ENCODE measurements around the gene ANKK1.
A peak's percentile ranks its signal among the peaks of the same experiment; 100 is the strongest.

Gene ANKK1

DNA sequence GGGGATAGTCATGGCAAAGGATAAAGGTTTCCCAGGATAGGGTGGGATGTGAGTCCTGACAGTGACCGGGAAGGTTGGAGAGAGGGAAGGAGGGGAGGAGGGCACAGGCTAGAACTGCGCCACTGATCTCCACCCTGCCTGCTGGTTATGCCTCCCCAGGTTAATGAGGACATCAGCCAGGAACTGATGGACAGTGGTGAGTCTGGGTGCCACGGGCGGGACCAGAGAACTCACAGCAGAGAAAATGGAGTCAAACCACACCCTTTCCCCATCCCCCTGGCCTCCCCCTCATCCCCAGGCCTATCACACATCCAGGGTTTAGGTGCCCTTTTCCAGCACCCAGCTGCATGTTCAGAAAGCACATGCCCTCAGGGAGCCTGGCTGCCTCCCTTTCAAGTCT lies 10.2 kb downstream of the ANKK1 start:
- TF ChIP-seq, protein P1, sequence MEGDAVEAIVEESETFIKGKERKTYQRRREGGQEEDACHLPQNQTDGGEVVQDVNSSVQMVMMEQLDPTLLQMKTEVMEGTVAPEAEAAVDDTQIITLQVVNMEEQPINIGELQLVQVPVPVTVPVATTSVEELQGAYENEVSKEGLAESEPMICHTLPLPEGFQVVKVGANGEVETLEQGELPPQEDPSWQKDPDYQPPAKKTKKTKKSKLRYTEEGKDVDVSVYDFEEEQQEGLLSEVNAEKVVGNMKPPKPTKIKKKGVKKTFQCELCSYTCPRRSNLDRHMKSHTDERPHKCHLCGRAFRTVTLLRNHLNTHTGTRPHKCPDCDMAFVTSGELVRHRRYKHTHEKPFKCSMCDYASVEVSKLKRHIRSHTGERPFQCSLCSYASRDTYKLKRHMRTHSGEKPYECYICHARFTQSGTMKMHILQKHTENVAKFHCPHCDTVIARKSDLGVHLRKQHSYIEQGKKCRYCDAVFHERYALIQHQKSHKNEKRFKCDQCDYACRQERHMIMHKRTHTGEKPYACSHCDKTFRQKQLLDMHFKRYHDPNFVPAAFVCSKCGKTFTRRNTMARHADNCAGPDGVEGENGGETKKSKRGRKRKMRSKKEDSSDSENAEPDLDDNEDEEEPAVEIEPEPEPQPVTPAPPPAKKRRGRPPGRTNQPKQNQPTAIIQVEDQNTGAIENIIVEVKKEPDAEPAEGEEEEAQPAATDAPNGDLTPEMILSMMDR (IDR thresholded peaks at IDR 0.05; ENCODE audit: low read length, missing control alignments) = no peak
- no peak overlapping the region for H3K4me3 ChIP-seq (replicated peaks; ENCODE audit: low read depth, low read length)
- no peak for DNase-seq (ENCODE audit: low read depth)

DNA sequence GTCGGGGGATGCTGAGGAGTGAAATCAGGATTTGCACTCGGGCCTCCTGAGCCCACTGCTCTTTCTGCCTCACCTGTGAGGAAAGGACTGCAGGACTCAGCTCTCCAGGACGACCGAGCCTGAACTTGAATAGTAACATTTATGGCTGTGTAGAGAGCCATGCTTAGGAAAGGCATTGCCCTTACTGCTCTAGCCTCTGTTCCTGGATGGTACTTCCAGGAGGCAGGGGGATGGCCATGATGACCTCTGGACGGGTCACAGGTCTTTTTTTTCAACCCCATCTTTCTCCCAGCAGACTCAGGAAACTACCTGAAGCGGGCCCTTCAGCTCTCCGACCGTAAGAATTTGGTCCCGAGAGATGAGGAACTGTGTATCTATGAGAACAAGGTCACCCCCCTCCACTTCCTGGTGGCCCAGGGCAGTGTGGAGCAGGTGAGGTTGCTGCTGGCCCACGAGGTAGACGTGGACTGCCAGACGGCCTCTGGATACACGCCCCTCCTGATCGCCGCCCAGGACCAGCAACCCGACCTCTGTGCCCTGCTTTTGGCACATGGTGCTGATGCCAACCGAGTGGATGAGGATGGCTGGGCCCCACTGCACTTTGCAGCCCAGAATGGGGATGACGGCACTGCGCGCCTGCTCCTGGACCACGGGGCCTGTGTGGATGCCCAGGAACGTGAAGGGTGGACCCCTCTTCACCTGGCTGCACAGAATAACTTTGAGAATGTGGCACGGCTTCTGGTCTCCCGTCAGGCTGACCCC lies 11.3 kb downstream of the ANKK1 start:
- no peak overlapping the region for H3K4me3 ChIP-seq (replicated peaks; ENCODE audit: low read depth, low read length)
- DNase-seq (ENCODE audit: low read depth) = no peak
- TF ChIP-seq, protein P1 (IDR thresholded peaks at IDR 0.05; ENCODE audit: low read length, missing control alignments) = no peak

DNA sequence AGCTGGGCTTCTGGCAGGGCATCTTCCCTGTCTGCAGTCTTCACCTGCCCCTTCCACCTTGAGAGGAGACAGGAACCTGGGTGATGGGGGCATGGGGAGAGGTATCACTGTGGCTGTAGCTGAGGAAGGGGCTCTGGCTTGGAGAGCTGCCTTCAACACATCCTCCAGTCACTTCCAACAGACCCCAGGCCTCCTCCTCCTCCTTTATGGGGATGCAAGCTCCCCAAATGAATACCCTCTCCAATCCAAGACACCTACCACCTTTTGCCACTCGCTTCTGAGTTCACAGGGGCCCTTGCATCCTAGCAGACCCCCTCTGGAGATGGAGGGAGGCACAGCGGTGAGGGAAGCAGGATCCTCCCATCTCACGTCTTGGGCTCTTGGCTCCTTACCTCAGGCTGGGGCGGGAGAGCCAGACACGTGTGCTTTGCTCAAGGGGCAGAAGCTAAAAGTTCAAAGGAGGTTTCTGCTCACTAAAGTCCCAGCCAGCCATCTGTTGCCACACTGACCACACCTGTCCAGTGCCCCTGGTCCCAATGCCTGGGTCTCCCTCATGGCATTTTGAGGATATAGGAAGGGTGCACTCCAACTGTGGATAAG lies 13.2 kb downstream of the ANKK1 start:
- TF ChIP-seq, protein P1 (IDR thresholded peaks at IDR 0.05; ENCODE audit: low read length, missing control alignments) = no peak
- no peak overlapping the region for H3K4me3 ChIP-seq (replicated peaks; ENCODE audit: low read depth, low read length)
- no peak for DNase-seq (ENCODE audit: low read depth)

DNA sequence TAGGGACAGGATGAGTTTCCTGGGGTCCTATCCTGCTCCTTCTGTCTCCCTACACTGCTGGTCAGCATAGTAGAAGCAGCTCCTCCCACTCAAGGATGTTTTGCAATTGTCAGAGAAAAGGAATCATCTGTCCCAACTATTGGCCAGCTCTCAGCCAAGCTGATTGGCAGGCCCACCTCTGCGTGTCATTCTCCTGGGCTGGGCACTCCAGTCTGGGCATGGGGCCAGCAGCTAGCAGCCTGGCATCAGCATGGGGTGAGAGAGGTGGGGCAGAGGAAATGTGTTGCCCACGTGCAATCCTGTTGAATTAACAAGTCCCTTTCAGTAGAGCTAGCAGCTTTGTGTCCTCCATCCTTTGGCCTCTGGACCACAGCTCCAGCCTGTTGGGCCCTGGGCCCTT lies 14.1 kb downstream of the ANKK1 start:
- TF ChIP-seq, protein P1 (IDR thresholded peaks at IDR 0.05; ENCODE audit: low read length, missing control alignments) = no peak
- no peak overlapping the region for H3K4me3 ChIP-seq (replicated peaks; ENCODE audit: low read depth, low read length)
- DNase-seq (ENCODE audit: low read depth) = peak; percentile 17

DNA sequence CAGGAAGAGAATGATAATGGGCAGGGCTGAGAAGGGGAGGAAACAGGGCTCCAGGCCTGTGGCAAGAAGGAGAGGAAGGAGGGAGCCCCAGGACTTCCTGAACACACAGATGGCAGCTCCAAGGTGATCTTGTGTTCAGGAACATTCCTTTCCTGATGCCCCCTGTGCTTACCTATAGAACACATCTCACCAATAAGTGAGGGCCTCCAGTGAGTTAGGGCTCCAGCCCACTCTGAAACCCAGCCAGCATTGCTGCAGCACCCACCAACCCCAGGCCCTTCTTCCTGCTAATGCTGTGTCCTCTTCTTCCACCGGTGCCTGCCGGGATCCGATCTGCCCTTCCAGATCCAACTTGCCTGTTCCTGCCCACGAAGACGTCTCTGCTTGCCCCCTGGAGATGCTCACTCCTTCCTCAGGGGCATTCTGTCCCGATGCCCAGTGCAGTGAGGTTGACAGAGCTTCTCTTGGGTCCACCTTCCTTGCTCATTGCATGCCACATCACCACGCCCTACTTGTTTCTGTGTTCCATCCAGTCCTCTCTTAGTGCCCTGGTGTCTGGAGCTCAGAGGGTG lies 17.4 kb downstream of the ANKK1 start:
- no peak for DNase-seq (ENCODE audit: low read depth)
- H3K4me3 ChIP-seq (replicated peaks; ENCODE audit: low read depth, low read length) = no peak overlapping the region

DNA sequence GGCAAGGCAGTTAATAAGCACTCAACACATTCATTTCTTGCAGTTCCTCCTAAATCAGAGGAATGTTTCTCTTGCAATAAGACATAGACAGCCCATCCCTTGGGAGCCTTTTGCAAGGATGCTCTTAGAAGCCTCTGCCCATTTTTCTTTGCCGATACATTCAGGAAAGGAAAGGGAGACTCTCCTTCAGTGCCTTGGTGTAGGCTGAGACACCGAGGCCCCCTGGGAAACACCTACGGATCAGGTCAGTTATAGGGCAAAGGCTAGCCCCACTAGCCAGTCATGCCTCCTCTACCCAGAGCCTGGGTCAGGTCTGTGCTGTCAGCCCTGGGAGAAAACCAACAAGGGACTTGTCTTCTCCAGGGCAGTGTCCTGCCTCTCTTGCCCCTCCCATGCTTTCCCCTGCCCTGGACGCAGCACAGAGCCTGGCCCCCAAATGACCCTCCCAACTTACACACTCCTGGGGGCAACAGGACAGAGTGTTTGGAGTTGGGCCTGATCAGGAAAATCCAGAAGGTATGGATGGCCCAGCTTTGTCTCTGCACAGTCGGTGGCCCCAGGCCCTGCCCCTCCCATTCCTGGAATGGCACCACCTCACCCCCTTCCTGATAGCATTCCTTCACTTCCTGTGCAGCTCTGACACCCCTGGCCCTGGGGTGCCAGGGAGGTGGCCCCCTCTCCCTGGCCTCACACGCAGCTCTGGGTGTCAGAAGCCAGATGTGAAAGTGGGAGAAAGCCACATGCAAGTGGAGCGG lies 18.3 kb downstream of the ANKK1 start:
- TF ChIP-seq, protein P1 (IDR thresholded peaks at IDR 0.05; ENCODE audit: low read length, missing control alignments) = no peak
- no peak for DNase-seq (ENCODE audit: low read depth)
- H3K4me3 ChIP-seq (replicated peaks; ENCODE audit: low read depth, low read length) = no peak overlapping the region

More for the DNA sequence above, 17.4 kb downstream of the ANKK1 start:
- TF ChIP-seq, protein P1 (IDR thresholded peaks at IDR 0.05; ENCODE audit: low read length, missing control alignments) = no peak

All from fibroblast of pulmonary artery (primary cell).